Measurements from ENCODE around the gene RBM25. TPM values are rescaled to one million over a fixed set of nuclear protein-coding genes. Genes with fewer than 3 reads are reported as not detected.

Gene RBM25
- total and polyA plus RNA-seq, 10 of the 15 experiments (the other 5 are each of a cell fraction or from before 2014, with no cell fraction given) = 43.4 to 125 (median 74.1) TPM

DNA sequence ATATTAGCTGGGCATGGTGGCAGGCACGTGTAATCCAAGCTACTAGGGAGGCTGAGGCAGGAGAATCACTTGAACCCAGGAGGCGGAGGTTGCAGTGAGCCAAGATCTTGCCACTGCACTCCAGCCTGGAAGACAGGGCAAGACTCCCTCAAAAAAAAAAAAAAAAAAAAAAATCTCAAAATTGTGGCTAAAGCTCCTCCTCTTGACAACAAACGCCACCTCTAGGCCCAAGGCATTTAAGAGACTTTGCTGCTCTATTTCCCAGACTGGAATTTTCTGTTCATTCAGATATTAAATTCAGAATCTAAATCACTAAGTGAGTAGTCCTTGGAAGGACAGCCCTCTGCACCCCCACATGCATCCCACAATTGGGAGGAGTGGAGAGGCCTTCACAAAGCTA, 32.8 kb upstream of the RBM25 start:
- FAIRE-seq (no peak), DNase-seq (ENCODE audit: low read depth, low spot score) (no peak), ATAC-seq (no peak)
- Histone ChIP-seq H3K79me2 (ENCODE audit: control insufficient read depth, insufficient read depth, low read length) (peaks cover 16% of the 10 kb centered on the region), H3K36me3 (ENCODE audit: control insufficient read depth in 2 of 2, insufficient read depth in 2 of 2, low read length in 1 of 2) (peaks cover 0 to 2% of the 10 kb centered on the region in 2 experiments; a peak in 1 of 4 replicates), H3K4me2 (ENCODE audit: control insufficient read depth, insufficient read depth) (peak overlapping the region; percentile 32), H3K4me1 (ENCODE audit: control insufficient read depth, insufficient read depth, low read length) (no peaks in the 10 kb centered on the region), H3K27ac (ENCODE audit: control insufficient read depth, insufficient read depth) (no peak overlapping the region), H3K27me3 (replicated peaks in 1 of 2; ENCODE audit: control insufficient read depth in 2 of 2, insufficient read depth in 2 of 2, low read length in 1 of 2) (no peaks in the 10 kb centered on the region), H3K9ac (ENCODE audit: control insufficient read depth, insufficient read depth, low read length) (no peak overlapping the region), H3K9me3 (replicated peaks; ENCODE audit: control insufficient read depth, insufficient read depth, low read length) (no peaks in the 10 kb centered on the region; the same call in 2 of the 3 replicates), H3K4me3 (no peak overlapping the region; the same call in 1 of the 2 replicates), H4K20me1 (ENCODE audit: control insufficient read depth, insufficient read depth) (no peaks in the 10 kb centered on the region), H2AFZ (ENCODE audit: control insufficient read depth, low read depth, low read length) (no peak overlapping the region)
- 69% methylated on average over 3 of the region's 3 CpGs for WGBS (ENCODE audit: insufficient coverage, insufficient replicate concordance, low lambda C conversion rate, missing lambda C conversion rate)
- ChIA-PET SMC1A (ENCODE audit: uncharacterized antibody, unreplicated experiment) (interaction anchor here (3.0 to 3.8 kb wide), 2 partner anchors 12 to 33 kb away, joined by 16 to 23 read pairs; partner anchors contain the start of gene RBM25), RAD21 (ENCODE audit: unreplicated experiment) (interaction anchor here (0.9 to 1.1 kb wide), 2 partner anchors 12 to 111 kb away, joined by 4 to 8 read pairs; partner anchors contain the start of gene PSEN1), CTCF (interaction anchor here (0.9 to 1.3 kb wide), 2 partner anchors 11 to 122 kb away, joined by 3 to 4 read pairs; no protein-coding TSS in a partner anchor), POLR2A (interaction anchor here (0.6 to 4.3 kb wide), 4 partner anchors 12 to 1540 kb away, joined by 3 to 26 read pairs (median 4); no protein-coding TSS in a partner anchor)
- intact Hi-C loops (cut with micrococcal nuclease; ENCODE audit: unreplicated experiment) (no loop called here), in situ Hi-C loops (cut with MboI) (no loop called here)
- BruUV-seq (replicated peaks) = no TSS peak
- no peak for TF ChIP-seq ZSCAN29 (IDR thresholded peaks at IDR 0.05)
- TF ChIP-seq, protein P1, sequence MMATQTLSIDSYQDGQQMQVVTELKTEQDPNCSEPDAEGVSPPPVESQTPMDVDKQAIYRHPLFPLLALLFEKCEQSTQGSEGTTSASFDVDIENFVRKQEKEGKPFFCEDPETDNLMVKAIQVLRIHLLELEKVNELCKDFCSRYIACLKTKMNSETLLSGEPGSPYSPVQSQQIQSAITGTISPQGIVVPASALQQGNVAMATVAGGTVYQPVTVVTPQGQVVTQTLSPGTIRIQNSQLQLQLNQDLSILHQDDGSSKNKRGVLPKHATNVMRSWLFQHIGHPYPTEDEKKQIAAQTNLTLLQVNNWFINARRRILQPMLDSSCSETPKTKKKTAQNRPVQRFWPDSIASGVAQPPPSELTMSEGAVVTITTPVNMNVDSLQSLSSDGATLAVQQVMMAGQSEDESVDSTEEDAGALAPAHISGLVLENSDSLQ (IDR thresholded peaks at IDR 0.05) = no peak
- TF ChIP-seq, protein P2, sequence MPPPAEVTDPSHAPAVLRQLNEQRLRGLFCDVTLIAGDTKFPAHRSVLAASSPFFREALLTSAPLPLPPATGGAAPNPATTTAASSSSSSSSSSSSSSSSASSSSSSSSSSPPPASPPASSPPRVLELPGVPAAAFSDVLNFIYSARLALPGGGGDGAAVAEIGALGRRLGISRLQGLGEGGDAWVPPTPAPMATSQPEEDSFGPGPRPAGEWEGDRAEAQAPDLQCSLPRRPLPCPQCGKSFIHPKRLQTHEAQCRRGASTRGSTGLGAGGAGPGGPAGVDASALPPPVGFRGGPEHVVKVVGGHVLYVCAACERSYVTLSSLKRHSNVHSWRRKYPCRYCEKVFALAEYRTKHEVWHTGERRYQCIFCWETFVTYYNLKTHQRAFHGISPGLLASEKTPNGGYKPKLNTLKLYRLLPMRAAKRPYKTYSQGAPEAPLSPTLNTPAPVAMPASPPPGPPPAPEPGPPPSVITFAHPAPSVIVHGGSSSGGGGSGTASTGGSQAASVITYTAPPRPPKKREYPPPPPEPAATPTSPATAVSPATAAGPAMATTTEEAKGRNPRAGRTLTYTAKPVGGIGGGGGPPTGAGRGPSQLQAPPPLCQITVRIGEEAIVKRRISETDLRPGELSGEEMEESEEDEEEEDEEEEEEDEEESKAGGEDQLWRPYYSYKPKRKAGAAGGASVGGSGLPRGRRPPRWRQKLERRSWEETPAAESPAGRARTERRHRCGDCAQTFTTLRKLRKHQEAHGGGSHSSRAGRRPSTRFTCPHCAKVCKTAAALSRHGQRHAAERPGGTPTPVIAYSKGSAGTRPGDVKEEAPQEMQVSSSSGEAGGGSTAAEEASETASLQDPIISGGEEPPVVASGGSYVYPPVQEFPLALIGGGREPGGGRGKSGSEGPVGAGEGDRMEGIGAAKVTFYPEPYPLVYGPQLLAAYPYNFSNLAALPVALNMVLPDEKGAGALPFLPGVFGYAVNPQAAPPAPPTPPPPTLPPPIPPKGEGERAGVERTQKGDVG (CRISPR knock-in tag; IDR thresholded peaks at IDR 0.05) = no peak
- TF ChIP-seq CBFB (IDR thresholded peaks at IDR 0.05; ENCODE audit: low read depth) = no peak
- TF ChIP-seq, protein P3, sequence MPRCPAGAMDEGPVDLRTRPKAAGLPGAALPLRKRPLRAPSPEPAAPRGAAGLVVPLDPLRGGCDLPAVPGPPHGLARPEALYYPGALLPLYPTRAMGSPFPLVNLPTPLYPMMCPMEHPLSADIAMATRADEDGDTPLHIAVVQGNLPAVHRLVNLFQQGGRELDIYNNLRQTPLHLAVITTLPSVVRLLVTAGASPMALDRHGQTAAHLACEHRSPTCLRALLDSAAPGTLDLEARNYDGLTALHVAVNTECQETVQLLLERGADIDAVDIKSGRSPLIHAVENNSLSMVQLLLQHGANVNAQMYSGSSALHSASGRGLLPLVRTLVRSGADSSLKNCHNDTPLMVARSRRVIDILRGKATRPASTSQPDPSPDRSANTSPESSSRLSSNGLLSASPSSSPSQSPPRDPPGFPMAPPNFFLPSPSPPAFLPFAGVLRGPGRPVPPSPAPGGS (IDR thresholded peaks at IDR 0.05; ENCODE audit: borderline replicate concordance, insufficient read depth, low read depth, low read length, poor library complexity, severe bottlenecking) = no peak
- TF ChIP-seq SMAD5 (IDR thresholded peaks at IDR 0.05; ENCODE audit: low read depth) = no peak
- TF ChIP-seq JUND (IDR thresholded peaks at IDR 0.05; ENCODE audit: low read depth, low read length) = no peak
- TF ChIP-seq, protein P4, sequence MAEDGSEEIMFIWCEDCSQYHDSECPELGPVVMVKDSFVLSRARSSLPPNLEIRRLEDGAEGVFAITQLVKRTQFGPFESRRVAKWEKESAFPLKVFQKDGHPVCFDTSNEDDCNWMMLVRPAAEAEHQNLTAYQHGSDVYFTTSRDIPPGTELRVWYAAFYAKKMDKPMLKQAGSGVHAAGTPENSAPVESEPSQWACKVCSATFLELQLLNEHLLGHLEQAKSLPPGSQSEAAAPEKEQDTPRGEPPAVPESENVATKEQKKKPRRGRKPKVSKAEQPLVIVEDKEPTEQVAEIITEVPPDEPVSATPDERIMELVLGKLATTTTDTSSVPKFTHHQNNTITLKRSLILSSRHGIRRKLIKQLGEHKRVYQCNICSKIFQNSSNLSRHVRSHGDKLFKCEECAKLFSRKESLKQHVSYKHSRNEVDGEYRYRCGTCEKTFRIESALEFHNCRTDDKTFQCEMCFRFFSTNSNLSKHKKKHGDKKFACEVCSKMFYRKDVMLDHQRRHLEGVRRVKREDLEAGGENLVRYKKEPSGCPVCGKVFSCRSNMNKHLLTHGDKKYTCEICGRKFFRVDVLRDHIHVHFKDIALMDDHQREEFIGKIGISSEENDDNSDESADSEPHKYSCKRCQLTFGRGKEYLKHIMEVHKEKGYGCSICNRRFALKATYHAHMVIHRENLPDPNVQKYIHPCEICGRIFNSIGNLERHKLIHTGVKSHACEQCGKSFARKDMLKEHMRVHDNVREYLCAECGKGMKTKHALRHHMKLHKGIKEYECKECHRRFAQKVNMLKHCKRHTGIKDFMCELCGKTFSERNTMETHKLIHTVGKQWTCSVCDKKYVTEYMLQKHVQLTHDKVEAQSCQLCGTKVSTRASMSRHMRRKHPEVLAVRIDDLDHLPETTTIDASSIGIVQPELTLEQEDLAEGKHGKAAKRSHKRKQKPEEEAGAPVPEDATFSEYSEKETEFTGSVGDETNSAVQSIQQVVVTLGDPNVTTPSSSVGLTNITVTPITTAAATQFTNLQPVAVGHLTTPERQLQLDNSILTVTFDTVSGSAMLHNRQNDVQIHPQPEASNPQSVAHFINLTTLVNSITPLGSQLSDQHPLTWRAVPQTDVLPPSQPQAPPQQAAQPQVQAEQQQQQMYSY (CRISPR knock-in tag; IDR thresholded peaks at IDR 0.05) = no peak
- TF ChIP-seq PAX8 (IDR thresholded peaks at IDR 0.05) = no peak
- TF ChIP-seq TAF1 (IDR thresholded peaks at IDR 0.05; ENCODE audit: borderline replicate concordance, low read depth, low read length) = no peak
- TF ChIP-seq ZNF207 (IDR thresholded peaks at IDR 0.05; ENCODE audit: borderline replicate concordance) = no peak
- TF ChIP-seq TCF3 (IDR thresholded peaks at IDR 0.05; ENCODE audit: borderline replicate concordance, insufficient read depth, low read depth, low read length) = no peak
- no peak for TF ChIP-seq POLR2AphosphoS5 (IDR thresholded peaks at IDR 0.05; ENCODE audit: low read length)
- no peak for TF ChIP-seq NFYA (IDR thresholded peaks at IDR 0.05; ENCODE audit: borderline replicate concordance, low read depth, low read length)
- TF ChIP-seq GABPA (IDR thresholded peaks at IDR 0.05; ENCODE audit: low read depth) = no peak
- TF ChIP-seq NBN (IDR thresholded peaks at IDR 0.05) = no peak
